Peyer's patch (tissue), 4 donors: ENCODE measurements around the gene DROSHA. TPM values are rescaled to one million over a fixed set of nuclear protein-coding genes. Genes with fewer than 3 reads are reported as not detected.
"Not testable (repeated sequence)": the region's sequence is repeated elsewhere in the genome, so short reads cannot be mapped to it uniquely, and the experiment has no call there.

Source experiments
- DNase-seq, 3 donors: peaks; one replicate each; pipeline ENCODE4 v3.0.0-alpha.2; 2017 to 2019
- H3K27ac ChIP-seq, 4 donors: fragments of 200-600 bp; sonication (generic); one replicate each; pipeline ENCODE4 v1.5.1; 2016 to 2019
- H3K27me3 ChIP-seq, 2 donors: fragments of 200-600 bp; sonication (generic); one replicate each; pipeline ENCODE4 v1.5.1; 2019
- H3K36me3 ChIP-seq, 3 donors: fragments of 200-600 bp; sonication (generic); one replicate each; pipeline ENCODE4 v1.5.1; 2016 to 2019
- H3K4me1 ChIP-seq, 4 donors: fragments of 200-600 bp; sonication (generic); one replicate each; pipeline ENCODE4 v1.5.1; 2016 to 2019
- H3K4me3 ChIP-seq, 4 donors: fragments of 200-600 bp; sonication (generic); 1 replicate in 3 of 4; 2 replicates in 1 of 4; pipeline ENCODE4 v1.5.1; 2016 to 2019; ENCODE audit warnings: mild to moderate bottlenecking in 1 of 4
- H3K9me3 ChIP-seq, 4 donors: fragments of 200-600 bp; sonication (generic); one replicate each; pipeline ENCODE4 v1.5.1; 2016 to 2019; ENCODE audit warnings: mild to moderate bottlenecking in 1 of 4
- POLR2A ChIP-seq, 2 donors: fragments of 450-650 bp; IDR thresholded peaks; one replicate each; pipeline ENCODE4 v1.5.1; 2017; ENCODE audit warnings: antibody characterized with exemption in 2 of 2, mild to moderate bottlenecking in 2 of 2, moderate library complexity in 2 of 2
- total RNA-seq, 4 donors: library from RNA; depleted of rRNA; stranded (reverse); fragments of >200 nt; gene quantifications; one replicate each; pipeline ENCODE4 v1.1.0, GENCODE V29; 2016
- TF ChIP-seq, protein P1 (sequence below), 6 experiments: fragments of 450-650 bp in 4 of 6; fragments of 200-600 bp in 2 of 6; sonication (generic) in 1 of 6; IDR thresholded peaks; one replicate each; pipeline ENCODE4 v1.5.1; 2017 to 2019; ENCODE audit warnings: antibody characterized with exemption in 6 of 6, mild to moderate bottlenecking in 3 of 6, moderate library complexity in 1 of 6

The DROSHA gene
- total RNA-seq, 4 donors from 2014 or later, result 41.9 to 142 (median 59.0) TPM

DNA sequence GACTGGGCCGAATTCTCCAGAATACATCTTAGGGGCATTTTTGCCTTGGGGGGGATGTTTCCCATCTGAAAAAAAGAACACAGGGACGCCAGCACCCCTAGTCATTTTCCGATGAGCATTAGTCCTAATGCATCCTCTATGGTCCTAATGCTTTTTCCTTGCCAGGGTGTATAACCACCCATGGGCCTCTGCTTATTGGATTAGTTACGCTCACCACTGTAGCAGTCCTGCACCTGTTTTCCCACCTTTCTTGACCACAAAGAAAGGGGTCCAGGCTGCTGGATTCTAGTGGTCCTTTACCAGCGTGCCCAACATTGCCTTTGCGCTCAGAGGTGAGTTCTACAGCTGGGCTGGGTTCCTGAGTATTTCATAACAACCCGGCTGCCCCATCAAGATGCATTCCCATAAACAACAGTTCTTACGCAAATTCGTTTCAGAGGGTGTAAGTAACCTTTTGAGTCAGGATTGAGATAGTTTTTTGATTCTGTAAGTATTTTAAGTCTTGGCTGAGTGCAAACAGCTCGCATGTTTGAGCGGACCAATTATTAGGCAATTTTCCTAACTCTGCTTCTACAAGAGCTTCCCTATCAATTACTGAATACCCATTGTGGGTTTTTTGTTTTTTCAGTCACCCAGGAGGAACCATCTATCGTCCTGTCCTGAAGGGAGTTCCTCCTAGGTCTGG, 135.1 kb downstream of the DROSHA start:
- Histone ChIP-seq H3K4me1 (no peaks in the 10 kb centered on the region), H3K36me3 (peaks cover 0 to 9% (median 0%) of the 10 kb centered on the region in 3 donors), H3K4me3 (no peak overlapping the region), H3K9me3 (no peaks in the 10 kb centered on the region), H3K27ac (no peak overlapping the region), H3K27me3 (no peaks in the 10 kb centered on the region)
- no peak for DNase-seq
- TF ChIP-seq, protein P1, sequence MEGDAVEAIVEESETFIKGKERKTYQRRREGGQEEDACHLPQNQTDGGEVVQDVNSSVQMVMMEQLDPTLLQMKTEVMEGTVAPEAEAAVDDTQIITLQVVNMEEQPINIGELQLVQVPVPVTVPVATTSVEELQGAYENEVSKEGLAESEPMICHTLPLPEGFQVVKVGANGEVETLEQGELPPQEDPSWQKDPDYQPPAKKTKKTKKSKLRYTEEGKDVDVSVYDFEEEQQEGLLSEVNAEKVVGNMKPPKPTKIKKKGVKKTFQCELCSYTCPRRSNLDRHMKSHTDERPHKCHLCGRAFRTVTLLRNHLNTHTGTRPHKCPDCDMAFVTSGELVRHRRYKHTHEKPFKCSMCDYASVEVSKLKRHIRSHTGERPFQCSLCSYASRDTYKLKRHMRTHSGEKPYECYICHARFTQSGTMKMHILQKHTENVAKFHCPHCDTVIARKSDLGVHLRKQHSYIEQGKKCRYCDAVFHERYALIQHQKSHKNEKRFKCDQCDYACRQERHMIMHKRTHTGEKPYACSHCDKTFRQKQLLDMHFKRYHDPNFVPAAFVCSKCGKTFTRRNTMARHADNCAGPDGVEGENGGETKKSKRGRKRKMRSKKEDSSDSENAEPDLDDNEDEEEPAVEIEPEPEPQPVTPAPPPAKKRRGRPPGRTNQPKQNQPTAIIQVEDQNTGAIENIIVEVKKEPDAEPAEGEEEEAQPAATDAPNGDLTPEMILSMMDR (IDR thresholded peaks at IDR 0.05), result no peak
- TF ChIP-seq POLR2A (IDR thresholded peaks at IDR 0.05), result no peak

GRCh38 chr5:31395450-31396045, 136.3 kb downstream of the DROSHA start:
- not testable (repeated sequence) for H3K9me3 ChIP-seq, H3K4me3 ChIP-seq, H3K27ac ChIP-seq, DNase-seq, H3K27me3 ChIP-seq, H3K4me1 ChIP-seq, H3K36me3 ChIP-seq

- Histone ChIP-seq H3K4me3 (no peak overlapping the region), H3K27ac (no peak overlapping the region), H3K4me1 (no peaks in the 10 kb centered on the region), H3K27me3 (no peaks in the 10 kb centered on the region), H3K9me3 (no peaks in the 10 kb centered on the region), H3K36me3 (no peaks in the 10 kb centered on the region)
- DNase-seq, result no peak
- TF ChIP-seq, protein P1 (IDR thresholded peaks at IDR 0.05), result no peak
- no peak for TF ChIP-seq POLR2A (IDR thresholded peaks at IDR 0.05)
Measured at GRCh38 chr5:31393126-31393525, 138.8 kb downstream of the DROSHA start.

DNA sequence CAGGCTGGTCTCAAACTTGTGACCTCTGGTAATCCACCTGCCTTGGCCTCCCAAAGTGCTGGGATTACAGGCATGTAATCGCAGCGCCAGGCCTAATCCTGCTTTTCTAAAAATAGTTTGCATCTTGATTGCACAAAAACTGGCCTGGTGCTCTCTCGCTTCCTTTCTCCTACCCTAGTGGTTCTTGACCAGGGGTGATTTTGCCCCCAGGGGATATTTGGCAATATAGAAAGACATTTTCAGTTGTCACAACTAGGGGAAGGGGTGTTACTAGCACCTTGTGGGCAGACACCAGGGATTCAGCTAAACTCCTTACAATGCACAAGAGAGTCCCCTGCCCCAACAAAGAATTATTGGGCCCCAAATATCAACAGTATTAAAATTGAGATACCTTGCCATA, 139.8 kb downstream of the DROSHA start:
- no peak for DNase-seq
- TF ChIP-seq, protein P1 (IDR thresholded peaks at IDR 0.05), result no peak
- no peak for TF ChIP-seq POLR2A (IDR thresholded peaks at IDR 0.05)

GRCh38 chr5:31390256-31390655, 141.6 kb downstream of the DROSHA start:
- Histone ChIP-seq H3K9me3 (no peaks in the 10 kb centered on the region), H3K36me3 (no peaks in the 10 kb centered on the region), H3K27me3 (no peaks in the 10 kb centered on the region), H3K27ac (no peak overlapping the region), H3K4me3 (no peak overlapping the region), H3K4me1 (no peaks in the 10 kb centered on the region)
- DNase-seq, result no peak
- TF ChIP-seq, protein P1 (IDR thresholded peaks at IDR 0.05), result no peak
- no peak for TF ChIP-seq POLR2A (IDR thresholded peaks at IDR 0.05)

More for the DNA sequence above, 139.8 kb downstream of the DROSHA start:
- H3K36me3 ChIP-seq, result no peaks in the 10 kb centered on the region
- H3K4me1 ChIP-seq, result no peaks in the 10 kb centered on the region
- H3K9me3 ChIP-seq, result no peaks in the 10 kb centered on the region
- H3K27me3 ChIP-seq, result no peaks in the 10 kb centered on the region
- H3K27ac ChIP-seq, result no peak overlapping the region
- H3K4me3 ChIP-seq, result no peak overlapping the region

DNA sequence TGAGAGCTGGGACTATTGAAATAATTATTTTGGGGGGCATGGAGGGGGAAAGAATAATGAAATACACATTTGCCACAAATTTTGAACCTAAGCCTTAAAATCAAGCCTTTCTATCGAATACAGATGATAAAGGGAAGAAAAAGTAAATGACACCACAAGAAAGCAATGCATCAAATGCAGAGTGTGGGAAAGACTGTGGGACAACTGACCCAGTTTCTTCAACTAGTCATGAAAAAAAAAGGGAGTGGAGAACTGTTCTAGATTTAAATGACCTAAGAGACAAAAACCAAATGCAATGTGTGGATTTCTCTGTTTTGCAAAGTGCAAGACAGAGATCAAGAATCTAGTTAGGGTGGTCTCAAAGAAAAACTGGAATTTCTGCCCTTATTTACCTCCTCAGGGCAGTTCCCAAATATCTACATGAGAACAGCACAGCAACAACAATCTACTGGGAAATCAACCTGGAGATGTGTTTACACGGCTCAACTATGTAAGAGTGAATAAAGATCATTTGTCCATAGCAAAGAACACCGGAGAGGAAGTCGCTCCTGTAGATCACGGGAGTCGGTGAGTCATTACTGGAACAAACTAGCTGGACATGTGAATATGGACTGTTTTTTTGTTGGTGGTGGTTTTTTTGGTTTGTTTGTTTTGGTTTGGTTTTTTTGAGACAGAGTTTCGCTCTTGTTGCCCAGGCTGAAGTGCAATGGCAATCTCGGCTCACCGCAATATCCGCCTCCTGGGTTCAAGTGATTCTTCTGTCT, 145.9 kb downstream of the DROSHA start:
- TF ChIP-seq, protein P1 (IDR thresholded peaks at IDR 0.05), result no peak
- no peak for TF ChIP-seq POLR2A (IDR thresholded peaks at IDR 0.05)
- no peak overlapping the region for H3K4me3 ChIP-seq
- no peak for DNase-seq

More for the DNA sequence above, 145.9 kb downstream of the DROSHA start:
- H3K4me1 ChIP-seq, result no peaks in the 10 kb centered on the region
- H3K36me3 ChIP-seq, result no peaks in the 10 kb centered on the region
- no peaks in the 10 kb centered on the region for H3K9me3 ChIP-seq
- H3K27ac ChIP-seq, result no peak overlapping the region
- H3K27me3 ChIP-seq, result no peaks in the 10 kb centered on the region
